GM23248 (cell line): ENCODE results near the gene ZPLD1. TPM values are rescaled to one million over a fixed set of nuclear protein-coding genes. Genes with fewer than 3 reads are reported as not detected.

Experiments
- DNase-seq: peaks from one replicate; pipeline ENCODE4 v3.0.0-alpha.2; 2015
- H2AFZ ChIP-seq: fragments of 200-600 bp; sonication (generic); 2 replicates; pipeline ENCODE4 v1.6.1; 2016; ENCODE audit warnings: antibody characterized with exemption
- H3F3A ChIP-seq: fragments of 200-600 bp; sonication (generic); 2 replicates; pipeline ENCODE4 v1.6.1; 2016; ENCODE audit warnings: mild to moderate bottlenecking, antibody characterized with exemption, mixed run types; ENCODE audit not compliant: insufficient read depth
- H3K27ac ChIP-seq: fragments of 200-600 bp; sonication (generic); 2 replicates; pipeline ENCODE4 v1.5.1; 2016; ENCODE audit warnings: mild to moderate bottlenecking
- H3K27me3 ChIP-seq: fragments of 200-600 bp; sonication (generic); replicated peaks from 2 replicates; pipeline ENCODE4 v1.6.1; 2016; ENCODE audit warnings: mild to moderate bottlenecking; ENCODE audit not compliant: insufficient read depth
- H3K36me3 ChIP-seq: fragments of 200-600 bp; sonication (generic); 2 replicates; pipeline ENCODE4 v1.6.1; 2016; ENCODE audit warnings: low read depth, mild to moderate bottlenecking
- H3K4me1 ChIP-seq: fragments of 200-600 bp; sonication (generic); 2 replicates; pipeline ENCODE4 v1.6.1; 2016; ENCODE audit warnings: mild to moderate bottlenecking; ENCODE audit not compliant: insufficient read depth
- H3K4me2 ChIP-seq: fragments of 200-600 bp; sonication (generic); one replicate; pipeline ENCODE4 v1.6.1; 2016; ENCODE audit warnings: mild to moderate bottlenecking; ENCODE audit not compliant: unreplicated experiment
- H3K4me3 ChIP-seq: fragments of 200-600 bp; sonication (generic); 2 replicates; pipeline ENCODE4 v1.5.1; 2016; ENCODE audit warnings: mild to moderate bottlenecking
- H3K79me2 ChIP-seq: fragments of 200-600 bp; sonication (generic); 2 replicates; pipeline ENCODE4 v1.6.1; 2016; ENCODE audit warnings: mild to moderate bottlenecking; ENCODE audit not compliant: insufficient read depth
- H3K9ac ChIP-seq: fragments of 200-600 bp; sonication (generic); 2 replicates; pipeline ENCODE4 v1.6.1; 2016; ENCODE audit warnings: mild to moderate bottlenecking
- H3K9me2 ChIP-seq: fragments of 200-600 bp; sonication (generic); 2 replicates; pipeline ENCODE4 v1.6.1; 2016; ENCODE audit warnings: mixed run types, mild to moderate bottlenecking, moderate library complexity; ENCODE audit not compliant: insufficient read depth
- H3K9me3 ChIP-seq: fragments of 200-600 bp; sonication (generic); one replicate; pipeline ENCODE4 v1.6.1; 2017; ENCODE audit warnings: low read depth
- H4K20me1 ChIP-seq: fragments of 200-600 bp; sonication (generic); 2 replicates; pipeline ENCODE4 v1.6.0; 2016; ENCODE audit not compliant: insufficient read depth
- EZH2 ChIP-seq: fragments of 200-600 bp; sonication (generic); IDR thresholded peaks from 2 replicates; pipeline ENCODE4 v1.6.1; 2018; ENCODE audit warnings: antibody characterized with exemption, mild to moderate bottlenecking; ENCODE audit not compliant: insufficient read depth, poor library complexity, severe bottlenecking
- EZH2phosphoT487 ChIP-seq: fragments of 200-600 bp; sonication (generic); IDR thresholded peaks from 2 replicates; pipeline ENCODE4 v1.6.1; 2018; ENCODE audit warnings: antibody characterized with exemption, moderate library complexity, mild to moderate bottlenecking, low read depth; ENCODE audit not compliant: insufficient read depth
- WGBS, 2 experiments: methylation state at CpG; one replicate each; pipeline ENCODE4 v1.1.6; 2015 to 2017; ENCODE audit warnings: low lambda C conversion rate in 2 of 2, low coverage in 1 of 2; ENCODE audit errors: missing lambda C conversion rate in 2 of 2; 5-methylcytosine and 5-hydroxymethylcytosine counted together
- in situ Hi-C: fragments of 300-500 bp; cut with MboI; formaldehyde crosslinking; loops from 2 replicates; pipeline ENCODE4 v1.15.0; 2020
- polyA plus RNA-seq: library from polyadenylated mRNA; unstranded; fragments of >200 nt; fragmentation: Nextera tagmentation; extraction: Ambion mirVana; gene quantifications from 2 replicates; pipeline ENCODE4 v1.2.1, GENCODE V29; 2016
- total RNA-seq: library from RNA; depleted of rRNA; stranded (reverse); fragments of >200 nt; shearing (Covaris generic); gene quantifications from 2 replicates; pipeline ENCODE4 v1.2.3, GENCODE V29; 2014; rRNA removed

Gene ZPLD1
- total RNA-seq (0.22 TPM in 1 of 2 replicates, not detected in the other), polyA plus RNA-seq (0.09 TPM in 1 of 2 replicates, not detected in the other)

DNA sequence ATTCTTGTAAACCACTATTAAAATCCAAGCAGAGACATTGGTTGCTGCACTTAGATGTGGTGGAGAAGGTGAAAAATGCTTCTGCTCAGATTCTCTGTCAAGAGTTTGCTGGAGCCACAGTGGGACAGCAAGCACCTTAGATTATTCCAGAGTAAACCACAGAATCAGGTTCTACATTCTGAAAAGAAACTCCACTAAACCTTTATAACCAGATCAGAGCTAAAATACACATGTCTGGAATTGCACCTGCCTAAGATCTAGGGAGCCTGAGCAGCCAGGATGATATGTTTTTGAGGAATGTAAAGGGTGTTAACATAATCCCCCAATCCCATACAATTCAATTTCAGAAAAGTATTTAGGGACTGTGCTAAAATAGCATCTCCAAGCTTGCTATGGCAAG lies at the start of gene ZPLD1:
Gene ZPLD1, plus strand, starts transcription at position 301 of the 400 bp plus-strand sequence. CDS start 3,473 bp downstream, outside the sequence.
- Histone ChIP-seq H3K27me3 (0 out of 2 replicates have a peak, but pooled peaks cover 3% of the 10 kb centered on the region), H4K20me1 (no peaks in the 10 kb centered on the region), H3K79me2 (no peaks in the 10 kb centered on the region), H3K27ac (no peak within 1 kb of the TSS), H3K9ac (no peak within 1 kb of the TSS), H3K4me3 (no peak within 1 kb of the TSS), H3K4me1 (no peaks in the 10 kb centered on the region), H3F3A (no peaks in the 10 kb centered on the region), H3K36me3 (no peaks in the 10 kb centered on the region), H3K9me3 (no peaks in the 10 kb centered on the region), H2AFZ (no peak within 1 kb of the TSS), H3K4me2 (no peak within 1 kb of the TSS), H3K9me2 (no peaks in the 10 kb centered on the region)
- no peak for DNase-seq
- in situ Hi-C loops = no loop called here
- TF ChIP-seq EZH2phosphoT487 = no peak
- TF ChIP-seq EZH2 = no peak

DNA sequence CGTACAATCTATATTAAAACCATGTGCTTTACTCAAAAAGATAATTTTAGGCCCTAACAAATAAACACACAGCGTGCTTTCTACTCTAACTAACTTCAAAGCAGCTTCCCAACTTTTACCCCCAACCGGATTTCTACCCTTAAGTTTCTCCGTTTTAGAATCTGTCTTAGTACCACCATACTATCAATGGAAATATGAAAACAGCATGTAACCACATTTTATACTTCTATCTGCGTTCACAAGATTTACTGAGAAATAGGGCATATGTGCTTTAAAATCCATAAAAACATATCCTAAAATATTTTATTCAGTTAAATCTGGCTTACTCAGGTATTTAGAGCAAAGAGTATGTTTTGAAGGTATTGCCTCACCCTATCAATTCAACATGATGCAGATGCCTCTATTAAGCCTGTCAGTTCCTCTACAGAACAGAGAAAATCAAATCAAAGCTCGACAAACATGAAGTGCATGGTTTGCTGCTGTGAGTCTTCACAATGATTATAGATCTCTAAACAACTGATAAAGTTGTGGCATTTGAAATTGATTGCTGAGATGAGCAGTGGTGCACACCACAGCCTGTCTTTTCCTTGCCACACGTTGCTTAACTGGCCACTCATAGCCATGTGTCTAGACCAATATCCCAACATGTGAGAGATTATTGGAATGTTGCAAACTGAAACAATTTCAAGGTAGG lies 44.5 kb upstream of the ZPLD1 start:
- no peak overlapping the region for H2AFZ ChIP-seq
- H3K4me2 ChIP-seq = no peak overlapping the region
- H3K9me3 ChIP-seq = no peaks in the 10 kb centered on the region
- H3K36me3 ChIP-seq = no peaks in the 10 kb centered on the region
- no peak overlapping the region for H3K27ac ChIP-seq
- no peaks in the 10 kb centered on the region for H3K4me1 ChIP-seq
- no peaks in the 10 kb centered on the region for H4K20me1 ChIP-seq
- TF ChIP-seq EZH2 (no peak), EZH2phosphoT487 (no peak)
- no peaks in the 10 kb centered on the region for H3K79me2 ChIP-seq
- H3K9me2 ChIP-seq = no peaks in the 10 kb centered on the region
- 34 to 37% methylated on average over 7 of the region's 7 CpGs for whole genome bisulfite sequencing, 2 experiments
- H3K4me3 ChIP-seq = no peak overlapping the region
- in situ Hi-C loops = no loop called here
- no peak overlapping the region for H3K9ac ChIP-seq
- no peak for DNase-seq
- H3F3A ChIP-seq = no peaks in the 10 kb centered on the region
- H3K27me3 ChIP-seq = no peaks in the 10 kb centered on the region; the same call in 1 of the 2 replicates

DNA sequence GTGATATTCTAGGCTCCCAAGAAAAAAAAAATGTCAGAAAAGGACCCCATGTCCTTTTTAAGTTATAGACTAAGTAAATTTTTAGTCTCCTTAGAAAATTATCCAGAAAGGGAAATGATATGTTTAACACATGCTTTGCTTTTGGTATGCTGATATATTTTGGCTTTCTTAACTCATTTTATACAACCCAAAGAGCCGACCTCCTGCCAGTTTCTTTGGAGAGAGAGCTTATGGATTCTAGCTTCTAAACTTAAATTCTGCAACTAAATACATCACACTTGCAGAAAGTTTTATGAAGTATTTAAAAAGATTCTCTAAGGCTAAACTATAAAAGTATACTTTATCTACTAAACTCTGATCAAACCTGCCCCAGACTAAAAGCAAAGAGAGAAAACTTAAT lies 43.9 kb upstream of the ZPLD1 start:
- in situ Hi-C loops = no loop called here
- H3K27me3 ChIP-seq = no peaks in the 10 kb centered on the region; the same call in 1 of the 2 replicates
- H3K36me3 ChIP-seq = no peaks in the 10 kb centered on the region
- no peaks in the 10 kb centered on the region for H3K9me3 ChIP-seq
- H3K4me2 ChIP-seq = no peak overlapping the region
- DNase-seq = no peak
- H3K79me2 ChIP-seq = no peaks in the 10 kb centered on the region
- WGBS, 2 experiments = 16 to 36% methylated on average over 1 of the region's 1 CpG
- H3K9me2 ChIP-seq = no peaks in the 10 kb centered on the region
- H3K4me3 ChIP-seq = no peak overlapping the region
- H3F3A ChIP-seq = no peaks in the 10 kb centered on the region
- H4K20me1 ChIP-seq = no peaks in the 10 kb centered on the region
- TF ChIP-seq EZH2phosphoT487 (no peak), EZH2 (no peak)
- H3K9ac ChIP-seq = no peak overlapping the region
- H2AFZ ChIP-seq = no peak overlapping the region
- no peak overlapping the region for H3K27ac ChIP-seq
- H3K4me1 ChIP-seq = no peaks in the 10 kb centered on the region

DNA sequence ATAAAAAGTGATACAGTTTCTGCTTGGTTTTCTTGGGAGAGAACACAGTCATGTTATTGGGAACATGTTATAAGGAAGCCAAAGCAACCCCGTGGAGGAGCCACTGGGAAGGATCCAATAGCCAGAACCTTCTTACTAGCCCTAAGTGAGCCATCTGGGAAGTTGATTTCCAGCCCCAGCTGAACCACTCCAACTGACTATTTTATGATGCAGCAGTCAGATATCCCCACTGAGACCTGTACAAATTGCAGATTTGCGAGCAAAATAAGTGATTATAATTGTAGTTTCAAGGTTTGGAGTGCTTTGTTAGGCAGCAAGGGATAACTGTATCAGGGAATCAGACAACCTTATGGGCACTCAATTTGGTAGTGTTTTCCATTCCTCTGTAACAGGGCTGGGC lies 43.3 kb upstream of the ZPLD1 start:
- no peak overlapping the region for H3K4me2 ChIP-seq
- H3K9me2 ChIP-seq = no peaks in the 10 kb centered on the region
- H3K79me2 ChIP-seq = no peaks in the 10 kb centered on the region
- no peak overlapping the region for H3K9ac ChIP-seq
- H3K9me3 ChIP-seq = no peaks in the 10 kb centered on the region
- H3K27me3 ChIP-seq = no peaks in the 10 kb centered on the region; the same call in 1 of the 2 replicates
- WGBS, 2 experiments = 14 to 15% methylated on average over 2 of the region's 2 CpGs
- TF ChIP-seq EZH2 = no peak
- TF ChIP-seq EZH2phosphoT487 = no peak
- H3K36me3 ChIP-seq = no peaks in the 10 kb centered on the region
- no peaks in the 10 kb centered on the region for H3F3A ChIP-seq
- H3K4me1 ChIP-seq = no peaks in the 10 kb centered on the region
- DNase-seq = no peak
- no peak overlapping the region for H3K4me3 ChIP-seq
- H4K20me1 ChIP-seq = no peaks in the 10 kb centered on the region
- H3K27ac ChIP-seq = no peak overlapping the region
- no peak overlapping the region for H2AFZ ChIP-seq
- in situ Hi-C loops = no loop called here
